Adrenal gland (tissue), 12 donors: Measurements from ENCODE around the gene SDSL. TPM values are rescaled to one million over a fixed set of nuclear protein-coding genes. Genes with fewer than 3 reads are reported as not detected.
A peak's percentile ranks its signal among the peaks of the same experiment; 100 is the strongest.

Experiments
- DNase-seq, 7 donors: peaks; one replicate each; pipeline ENCODE4 v3.0.0-alpha.2; 2019 to 2020
- H3K27ac ChIP-seq, 5 donors: fragments of 200-600 bp; sonication (generic) in 4 of 5; 1 replicate in 3 of 5; 2 replicates in 2 of 5; pipeline versions ENCODE4 v1.5.1 to v1.8.0; 2016 to 2020; ENCODE audit warnings: mild to moderate bottlenecking in 1 of 5
- H3K27me3 ChIP-seq: fragments of 200-600 bp; 2 replicates; pipeline ENCODE4 v1.8.0; 2021
- H3K36me3 ChIP-seq, 2 donors: fragments of 200-600 bp; replicated peaks in 1 of 2; 1 replicate in 1 of 2; 2 replicates in 1 of 2; pipeline versions ENCODE4 v1.5.1 to v1.8.0; 2018 to 2022
- H3K4me1 ChIP-seq, 2 donors: fragments of 200-600 bp; replicated peaks in 1 of 2; 1 replicate in 1 of 2; 2 replicates in 1 of 2; pipeline versions ENCODE4 v1.5.1 to v1.8.0; 2018 to 2021
- H3K4me3 ChIP-seq, 4 donors: fragments of 200-600 bp; sonication (generic) in 3 of 4; one replicate each; pipeline ENCODE4 v1.5.1; 2016 to 2018
- H3K9me3 ChIP-seq, 3 donors: fragments of 200-600 bp; sonication (generic) in 1 of 3; replicated peaks in 1 of 3; 1 replicate in 2 of 3; 2 replicates in 1 of 3; pipeline versions ENCODE4 v1.5.1 to v1.8.0; 2016 to 2021
- POLR2A ChIP-seq, 2 donors: fragments of 450-650 bp; IDR thresholded peaks; one replicate each; pipeline ENCODE4 v1.6.1; 2017; ENCODE audit warnings: antibody characterized with exemption in 2 of 2, mild to moderate bottlenecking in 2 of 2, moderate library complexity in 1 of 2
- WGBS, 4 donors: extraction: QIAGEN DNeasy Blood & Tissue Kit in 2 of 4; methylation state at CpG; one replicate each; pipeline versions ENCODE4 v1.1.5 to v1.1.7; 2013 to 2017; 5-methylcytosine and 5-hydroxymethylcytosine counted together
- intact Hi-C, 2 donors: fragments of 100-400 bp; cut with DNase I; formaldehyde crosslinking; loops; one replicate each; pipeline versions ENCODE4 v1.14.1 to v1.15.0; 2022 to 2023
- polyA plus RNA-seq, 3 donors: library from polyadenylated mRNA; stranded (reverse); fragments of 200-250 nt in 2 of 3; fragments of 350-450 nt in 1 of 3; fragmentation: Illumina TruSeq in 1 of 3; extraction: RNeasy Lipid Tissue Mini Kit (QIAGEN cat#74804) in 1 of 3; gene quantifications; one replicate each; pipeline ENCODE4 v1.2.3, GENCODE V29; 2013 to 2014
- total RNA-seq, 9 donors: library from RNA; depleted of rRNA in 4 of 9; stranded (reverse); fragments of >200 nt in 4 of 9; fragments of 120-200 nt in 1 of 9; fragmentation: NEBNext Ultra II Directional in 1 of 9; extraction: Animal tissue kit (Norgen Biotek cat#: 25700) in 1 of 9; gene quantifications; one replicate each; pipeline versions ENCODE4 v1.1.0 to v1.2.4, GENCODE V29; 2013 to 2023
- TF ChIP-seq, protein P1 (sequence below), 6 experiments: fragments of 450-650 bp in 4 of 6; fragments of 200-600 bp in 2 of 6; sonication (generic) in 1 of 6; IDR thresholded peaks; 1 replicate in 5 of 6; 2 replicates in 1 of 6; pipeline versions ENCODE4 v1.5.1 to v1.8.0; 2016 to 2021; ENCODE audit warnings: antibody characterized with exemption in 6 of 6, mild to moderate bottlenecking in 2 of 6, moderate library complexity in 1 of 6
- donor health status: healthy with polysubstance abuse.
- donor health status: Bipolar disorder and iron deficiency.
- donor health status: DM: yes; HTN: yes; CAD: no.
- donor health status: DM: no; HTN: no; CAD: no.
- donor health status: DM: no; HTN: no; CAD: no.
- donor health status: DM: yes; HTN: yes; CAD: no.

Gene SDSL
- total and polyA plus RNA-seq, 12 donors: 11.6 to 111 (median 24.9) TPM

DNA sequence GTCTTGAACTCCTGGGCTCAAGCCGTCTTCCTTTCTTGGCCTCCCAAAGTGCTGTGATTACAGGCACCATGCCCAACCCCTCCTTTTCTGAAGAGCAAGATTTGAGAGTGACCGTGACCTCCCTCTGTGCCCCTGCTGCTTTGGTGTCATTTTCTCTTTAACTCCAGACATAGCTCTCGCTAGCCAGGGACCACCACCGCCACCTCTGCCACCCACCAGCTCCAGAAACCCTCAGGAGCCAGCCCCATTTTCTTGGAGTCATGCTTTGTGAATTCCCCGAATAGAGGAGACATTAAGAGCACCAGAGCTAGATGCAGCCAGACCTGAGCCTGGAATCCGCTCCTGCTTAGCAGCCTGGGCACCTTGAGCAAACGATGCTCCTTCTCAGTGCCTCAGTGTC lies 18.2 kb downstream of the SDSL start:
- WGBS, 4 donors: 64 to 79% (median 75%) methylated on average over 7 of the region's 7 CpGs
- H3K27ac ChIP-seq: no peak overlapping the region
- TF ChIP-seq, protein P1, sequence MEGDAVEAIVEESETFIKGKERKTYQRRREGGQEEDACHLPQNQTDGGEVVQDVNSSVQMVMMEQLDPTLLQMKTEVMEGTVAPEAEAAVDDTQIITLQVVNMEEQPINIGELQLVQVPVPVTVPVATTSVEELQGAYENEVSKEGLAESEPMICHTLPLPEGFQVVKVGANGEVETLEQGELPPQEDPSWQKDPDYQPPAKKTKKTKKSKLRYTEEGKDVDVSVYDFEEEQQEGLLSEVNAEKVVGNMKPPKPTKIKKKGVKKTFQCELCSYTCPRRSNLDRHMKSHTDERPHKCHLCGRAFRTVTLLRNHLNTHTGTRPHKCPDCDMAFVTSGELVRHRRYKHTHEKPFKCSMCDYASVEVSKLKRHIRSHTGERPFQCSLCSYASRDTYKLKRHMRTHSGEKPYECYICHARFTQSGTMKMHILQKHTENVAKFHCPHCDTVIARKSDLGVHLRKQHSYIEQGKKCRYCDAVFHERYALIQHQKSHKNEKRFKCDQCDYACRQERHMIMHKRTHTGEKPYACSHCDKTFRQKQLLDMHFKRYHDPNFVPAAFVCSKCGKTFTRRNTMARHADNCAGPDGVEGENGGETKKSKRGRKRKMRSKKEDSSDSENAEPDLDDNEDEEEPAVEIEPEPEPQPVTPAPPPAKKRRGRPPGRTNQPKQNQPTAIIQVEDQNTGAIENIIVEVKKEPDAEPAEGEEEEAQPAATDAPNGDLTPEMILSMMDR (IDR thresholded peaks at IDR 0.05): no peak
- TF ChIP-seq POLR2A (IDR thresholded peaks at IDR 0.05): no peak
- H3K27me3 ChIP-seq: no peaks in the 10 kb centered on the region
- H3K36me3 ChIP-seq: no peaks in the 10 kb centered on the region
- H3K4me1 ChIP-seq: no peaks in the 10 kb centered on the region
- DNase-seq: peak in 1 of 7 donors; percentile 5
- no peak overlapping the region for H3K4me3 ChIP-seq
- intact Hi-C loops: no loop called here
- H3K9me3 ChIP-seq: no peaks in the 10 kb centered on the region

DNA sequence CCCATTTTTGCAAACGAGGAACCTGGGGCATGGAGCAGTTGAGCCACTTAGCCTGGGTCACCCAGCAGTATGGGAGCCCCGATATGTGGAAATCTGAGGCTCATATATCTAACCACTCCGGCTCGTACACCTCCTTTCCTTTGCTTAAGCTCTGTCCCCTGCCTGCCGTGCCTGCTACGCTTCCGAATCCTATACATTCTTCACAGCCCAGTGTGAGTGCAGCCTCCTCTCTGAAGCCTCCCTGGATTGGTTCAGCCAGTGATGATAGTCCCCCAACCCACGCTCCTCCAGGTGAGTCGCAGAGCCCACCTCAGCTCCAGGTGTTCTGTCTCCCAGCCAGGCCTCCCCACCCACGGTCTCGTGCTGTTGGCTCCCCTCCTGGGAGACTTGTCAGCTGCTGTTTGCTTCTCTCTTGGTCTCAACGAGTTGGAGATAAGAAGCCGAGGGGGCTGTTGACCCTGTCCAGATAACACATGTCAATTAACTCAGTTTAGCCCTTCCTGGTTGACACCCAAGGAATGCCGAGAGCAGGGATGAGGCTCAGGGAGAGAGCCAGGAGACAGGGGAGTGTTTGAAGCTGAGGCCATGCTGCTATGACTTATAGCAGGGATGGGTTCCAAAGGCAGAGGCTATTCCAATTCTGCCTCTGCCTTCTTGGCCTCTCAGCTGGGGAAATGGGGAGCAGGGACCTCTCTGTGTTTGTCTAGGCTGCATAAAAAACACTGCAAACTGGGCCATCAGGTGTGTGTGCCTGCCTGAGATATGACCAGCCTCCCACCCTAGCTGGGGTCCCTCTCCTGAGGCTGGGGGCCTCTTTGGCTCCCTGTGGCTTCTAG lies 19.0 kb downstream of the SDSL start:
- no peaks in the 10 kb centered on the region for H3K9me3 ChIP-seq
- H3K4me1 ChIP-seq: no peaks in the 10 kb centered on the region
- intact Hi-C loops: no loop called here
- peak in 1 of 7 donors; percentile 3 for DNase-seq
- no peaks in the 10 kb centered on the region for H3K27me3 ChIP-seq
- H3K4me3 ChIP-seq: no peak overlapping the region
- no peak overlapping the region for H3K27ac ChIP-seq
- H3K36me3 ChIP-seq: no peaks in the 10 kb centered on the region
- TF ChIP-seq, protein P1 (IDR thresholded peaks at IDR 0.05): no peak
- TF ChIP-seq POLR2A (IDR thresholded peaks at IDR 0.05): no peak
- 63 to 74% (median 67%) methylated on average over 13 to 14 of the region's 14 CpGs for WGBS, 4 donors

DNA sequence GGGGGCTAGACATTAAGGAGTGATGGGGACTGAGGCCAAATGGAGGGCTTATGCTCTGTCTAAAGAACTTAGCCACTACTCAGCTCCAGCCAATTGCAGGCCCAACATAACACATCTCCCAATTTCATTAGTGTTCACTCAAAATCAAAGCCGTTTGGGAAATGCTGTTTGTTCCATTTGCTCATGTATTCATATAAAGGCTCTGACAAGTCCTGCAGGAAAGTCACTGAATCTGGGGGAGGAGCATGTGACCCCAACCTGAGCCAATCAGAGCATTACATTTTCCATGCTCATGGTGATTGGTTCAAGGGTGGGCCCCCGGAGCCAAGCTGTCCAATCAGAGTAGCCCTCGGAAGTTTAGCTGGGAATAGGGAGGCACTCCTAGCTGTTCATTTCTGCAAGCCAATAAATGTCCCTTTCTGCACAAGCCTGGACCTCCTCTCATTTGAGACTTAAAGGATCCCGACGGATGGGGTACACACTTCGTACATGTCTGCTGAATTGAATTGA lies 20.9 kb downstream of the SDSL start:
- Histone ChIP-seq H3K36me3 (no peaks in the 10 kb centered on the region), H3K27me3 (no peaks in the 10 kb centered on the region), H3K27ac (no peak overlapping the region), H3K9me3 (no peaks in the 10 kb centered on the region), H3K4me1 (no peaks in the 10 kb centered on the region), H3K4me3 (no peak overlapping the region)
- intact Hi-C loops: no loop called here
- 77 to 90% (median 87%) methylated on average over 4 to 6 of the region's 6 CpGs for WGBS, 4 donors
- no peak for DNase-seq
- no peak for TF ChIP-seq POLR2A (IDR thresholded peaks at IDR 0.05)
- TF ChIP-seq, protein P1 (IDR thresholded peaks at IDR 0.05): no peak

DNA sequence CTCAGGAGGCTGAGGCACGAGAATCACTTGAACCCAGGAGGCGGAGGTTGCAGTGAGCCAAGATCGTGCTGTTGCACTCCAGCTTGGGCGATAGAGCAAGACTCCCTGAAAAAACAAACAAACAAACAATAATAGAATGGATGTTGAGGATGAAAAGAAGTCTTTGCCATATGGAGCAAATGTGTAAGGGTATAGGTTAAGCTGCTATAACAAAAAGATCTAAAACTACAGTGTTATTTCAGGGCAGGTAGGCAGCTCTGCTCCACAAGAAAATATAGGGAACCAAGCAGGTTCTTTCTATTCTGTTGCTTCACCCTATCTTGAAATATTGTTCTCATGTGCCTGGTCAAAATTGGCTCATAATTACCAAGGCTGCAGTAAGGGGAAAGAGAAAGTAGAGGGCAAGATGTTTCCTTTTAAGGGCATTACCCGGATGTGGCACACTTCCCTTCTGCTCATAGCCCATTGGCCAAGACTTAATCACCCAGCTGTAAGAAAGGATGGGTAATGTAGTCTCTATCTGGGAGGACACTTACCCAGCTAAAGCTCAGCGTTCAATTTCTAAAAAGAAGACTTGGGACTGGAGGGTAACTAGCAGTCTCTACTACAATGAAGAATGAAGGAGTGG lies 23.5 kb downstream of the SDSL start:
- Histone ChIP-seq H3K27ac (no peak overlapping the region), H3K36me3 (no peaks in the 10 kb centered on the region), H3K9me3 (no peaks in the 10 kb centered on the region), H3K27me3 (no peaks in the 10 kb centered on the region), H3K4me1 (no peaks in the 10 kb centered on the region), H3K4me3 (no peak overlapping the region)
- TF ChIP-seq, protein P1 (IDR thresholded peaks at IDR 0.05): no peak
- TF ChIP-seq POLR2A (IDR thresholded peaks at IDR 0.05): no peak
- no peak for DNase-seq
- 81 to 85% (median 82%) methylated on average over 6 of the region's 6 CpGs for WGBS, 4 donors
- intact Hi-C loops: no loop called here
